Liver (tissue), 9 donors: ENCODE results near the gene HYAL3. TPM values are rescaled to one million over a fixed set of nuclear protein-coding genes. Genes with fewer than 3 reads are reported as not detected.

Experiments used
- DNase-seq: peaks from one replicate; pipeline ENCODE4 v3.0.0-alpha.2; 2017; ENCODE audit warnings: low spot score
- H3K27ac ChIP-seq, 2 donors: one replicate each; pipeline ENCODE4 v1.7.0; 2013; ENCODE audit warnings: inconsistent platforms in 2 of 2, low read length in 2 of 2, control low read depth in 1 of 2, low read depth in 1 of 2, mild to moderate bottlenecking in 1 of 2
- H3K27me3 ChIP-seq, 4 donors: one replicate each; pipeline versions ENCODE4 v1.6.1 to v1.7.0; 2013; ENCODE audit warnings: low read length in 3 of 4, inconsistent platforms in 1 of 4, mild to moderate bottlenecking in 1 of 4, moderate library complexity in 1 of 4; ENCODE audit not compliant: control insufficient read depth in 4 of 4, insufficient read depth in 4 of 4
- H3K36me3 ChIP-seq, 4 donors: one replicate each; pipeline versions ENCODE4 v1.6.1 to v1.7.0; 2013; ENCODE audit warnings: low read length in 3 of 4, mild to moderate bottlenecking in 3 of 4, low read depth in 1 of 4, moderate library complexity in 1 of 4; ENCODE audit not compliant: control insufficient read depth in 4 of 4, insufficient read depth in 3 of 4
- H3K4me1 ChIP-seq, 4 donors: one replicate each; pipeline versions ENCODE4 v1.6.1 to v1.7.0; 2013; ENCODE audit warnings: low read length in 3 of 4, mild to moderate bottlenecking in 3 of 4, moderate library complexity in 1 of 4; ENCODE audit not compliant: control insufficient read depth in 4 of 4, insufficient read depth in 4 of 4
- H3K4me3 ChIP-seq, 3 donors: one replicate each; pipeline versions ENCODE4 v1.6.1 to v1.7.0; 2013; ENCODE audit warnings: low read length in 3 of 3, control low read depth in 1 of 3, low read depth in 1 of 3, mild to moderate bottlenecking in 1 of 3
- H3K9ac ChIP-seq, 2 donors: one replicate each; pipeline ENCODE4 v1.7.0; 2013; ENCODE audit warnings: low read length in 2 of 2, mild to moderate bottlenecking in 2 of 2, moderate library complexity in 2 of 2, control low read depth in 1 of 2, low read depth in 1 of 2
- H3K9me3 ChIP-seq, 4 donors: one replicate each; pipeline versions ENCODE4 v1.6.1 to v1.7.0; 2013; ENCODE audit warnings: low read length in 3 of 4; ENCODE audit not compliant: control insufficient read depth in 4 of 4
- CTCF ChIP-seq: fragments of 150-350 bp; IDR thresholded peaks from 2 replicates; pipeline ENCODE4 v1.5.1; 2017; ENCODE audit warnings: improper control_type of control experiment, low read depth, low read length; ENCODE audit not compliant: missing input control
- EGR1 ChIP-seq, 2 donors: IDR thresholded peaks; 2 replicates each; pipeline ENCODE4 v1.6.1; 2016 to 2018; ENCODE audit warnings: antibody characterized with exemption in 2 of 2, low read depth in 2 of 2
- FOXA1 ChIP-seq: IDR thresholded peaks from 2 replicates; pipeline ENCODE4 v1.6.1; 2016; ENCODE audit warnings: antibody characterized with exemption
- FOXA2 ChIP-seq: IDR thresholded peaks from 2 replicates; pipeline ENCODE4 v1.6.1; 2016; ENCODE audit warnings: antibody characterized with exemption
- GABPA ChIP-seq, 2 donors: IDR thresholded peaks in 1 of 2; conservative IDR thresholded peaks in 1 of 2; 2 replicates each; pipeline ENCODE4 v1.6.1; 2016; ENCODE audit warnings: antibody characterized with exemption in 2 of 2, mild to moderate bottlenecking in 1 of 2, moderate library complexity in 1 of 2
- HNF4A ChIP-seq, 2 donors: conservative IDR thresholded peaks; 2 replicates each; pipeline ENCODE4 v1.6.1; 2016; ENCODE audit warnings: antibody characterized with exemption in 2 of 2, mild to moderate bottlenecking in 2 of 2
- HNF4G ChIP-seq: IDR thresholded peaks from 2 replicates; pipeline ENCODE4 v1.6.1; 2016; ENCODE audit warnings: antibody characterized with exemption
- JUND ChIP-seq, 2 donors: IDR thresholded peaks; 2 replicates each; pipeline ENCODE4 v1.6.1; 2016; ENCODE audit warnings: antibody characterized with exemption in 2 of 2
- MAX ChIP-seq: IDR thresholded peaks from 2 replicates; pipeline ENCODE4 v1.6.1; 2016; ENCODE audit warnings: antibody characterized with exemption
- NR2F2 ChIP-seq: IDR thresholded peaks from 2 replicates; pipeline ENCODE4 v1.6.1; 2016; ENCODE audit warnings: antibody characterized with exemption
- RAD21 ChIP-seq, 2 donors: IDR thresholded peaks; 2 replicates each; pipeline ENCODE4 v1.6.1; 2016; ENCODE audit warnings: antibody characterized with exemption in 2 of 2, mild to moderate bottlenecking in 2 of 2
- RXRA ChIP-seq, 2 donors: IDR thresholded peaks; 2 replicates each; pipeline ENCODE4 v1.6.1; 2017 to 2018; ENCODE audit warnings: antibody characterized with exemption in 2 of 2, mild to moderate bottlenecking in 1 of 2
- SP1 ChIP-seq: IDR thresholded peaks from 2 replicates; pipeline ENCODE4 v1.6.1; 2018; ENCODE audit warnings: antibody characterized with exemption, mild to moderate bottlenecking
- TAF1 ChIP-seq: conservative IDR thresholded peaks from 2 replicates; pipeline ENCODE4 v1.6.1; 2016; ENCODE audit warnings: antibody characterized with exemption, mild to moderate bottlenecking
- YY1 ChIP-seq: IDR thresholded peaks from 2 replicates; pipeline ENCODE4 v1.6.1; 2016; ENCODE audit warnings: antibody characterized with exemption, mild to moderate bottlenecking
- WGBS: extraction: QIAGEN DNeasy Blood & Tissue Kit; methylation state at CpG from one replicate; pipeline ENCODE4 v1.1.7; 2013; 5-methylcytosine and 5-hydroxymethylcytosine counted together
- polyA plus RNA-seq, 2 donors: library from polyadenylated mRNA; stranded (reverse) in 1 of 2; unstranded in 1 of 2; fragments of 200-250 nt in 1 of 2; fragments of >200 nt in 1 of 2; fragmentation: Nextera tagmentation in 1 of 2; extraction: Ambion mirVana in 1 of 2; gene quantifications; one replicate each; pipeline versions ENCODE4 v1.2.1 to v1.2.3, GENCODE V29; 2013 to 2015
- total RNA-seq, 2 donors: library from RNA; depleted of rRNA; stranded (reverse); fragments of >200 nt; gene quantifications; one replicate each; pipeline ENCODE4 v1.2.3, GENCODE V29; 2014
- TF ChIP-seq, protein P1 (sequence below): IDR thresholded peaks from 2 replicates; pipeline ENCODE4 v1.6.1; 2016; ENCODE audit warnings: antibody characterized with exemption
- TF ChIP-seq, protein P2 (sequence below): IDR thresholded peaks from 2 replicates; pipeline ENCODE4 v1.6.1; 2016; ENCODE audit warnings: antibody characterized with exemption
- TF ChIP-seq, protein P3 (sequence below): IDR thresholded peaks from 2 replicates; pipeline ENCODE4 v1.6.1; 2016; ENCODE audit warnings: antibody characterized with exemption, mild to moderate bottlenecking
- donor health status: healthy.
- donor health status: healthy.
- donor health status: healthy.
- donor health status: healthy.
- donor health status: healthy.

HYAL3 gene
- total and polyA plus RNA-seq, 4 donors: 1.8 to 6.6 (median 2.0) TPM

GRCh38 chr3:50296721-50297383 is 2.4 kb downstream of the HYAL3 start:
- Histone ChIP-seq H3K27ac (no peak overlapping the region), H3K36me3 (peaks cover 0 to 3% (median 0%) of the 10 kb centered on the region in 4 donors), H3K9ac (no peak overlapping the region), H3K4me3 (no peak overlapping the region), H3K4me1 (peaks cover 12 to 43% (median 34%) of the 10 kb centered on the region in 4 donors), H3K9me3 (no peaks in the 10 kb centered on the region), H3K27me3 (no peaks in the 10 kb centered on the region)
- no peak for DNase-seq
- TF ChIP-seq NR2F2 (no peak), HNF4G (no peak), HNF4A (conservative IDR thresholded peaks at IDR 0.05) (no peak), MAX (no peak), TAF1 (no peak), JUND (IDR thresholded peaks at IDR 0.05) (no peak), RXRA (IDR thresholded peaks at IDR 0.05) (no peak), YY1 (no peak), RAD21 (IDR thresholded peaks at IDR 0.05) (no peak)
- TF ChIP-seq, protein P1, sequence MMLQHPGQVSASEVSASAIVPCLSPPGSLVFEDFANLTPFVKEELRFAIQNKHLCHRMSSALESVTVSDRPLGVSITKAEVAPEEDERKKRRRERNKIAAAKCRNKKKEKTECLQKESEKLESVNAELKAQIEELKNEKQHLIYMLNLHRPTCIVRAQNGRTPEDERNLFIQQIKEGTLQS: no peak
- TF ChIP-seq, protein P2, sequence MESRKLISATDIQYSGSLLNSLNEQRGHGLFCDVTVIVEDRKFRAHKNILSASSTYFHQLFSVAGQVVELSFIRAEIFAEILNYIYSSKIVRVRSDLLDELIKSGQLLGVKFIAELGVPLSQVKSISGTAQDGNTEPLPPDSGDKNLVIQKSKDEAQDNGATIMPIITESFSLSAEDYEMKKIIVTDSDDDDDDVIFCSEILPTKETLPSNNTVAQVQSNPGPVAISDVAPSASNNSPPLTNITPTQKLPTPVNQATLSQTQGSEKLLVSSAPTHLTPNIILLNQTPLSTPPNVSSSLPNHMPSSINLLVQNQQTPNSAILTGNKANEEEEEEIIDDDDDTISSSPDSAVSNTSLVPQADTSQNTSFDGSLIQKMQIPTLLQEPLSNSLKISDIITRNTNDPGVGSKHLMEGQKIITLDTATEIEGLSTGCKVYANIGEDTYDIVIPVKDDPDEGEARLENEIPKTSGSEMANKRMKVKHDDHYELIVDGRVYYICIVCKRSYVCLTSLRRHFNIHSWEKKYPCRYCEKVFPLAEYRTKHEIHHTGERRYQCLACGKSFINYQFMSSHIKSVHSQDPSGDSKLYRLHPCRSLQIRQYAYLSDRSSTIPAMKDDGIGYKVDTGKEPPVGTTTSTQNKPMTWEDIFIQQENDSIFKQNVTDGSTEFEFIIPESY: no peak
- 95% methylated on average over 18 of the region's 18 CpGs for WGBS

DNA sequence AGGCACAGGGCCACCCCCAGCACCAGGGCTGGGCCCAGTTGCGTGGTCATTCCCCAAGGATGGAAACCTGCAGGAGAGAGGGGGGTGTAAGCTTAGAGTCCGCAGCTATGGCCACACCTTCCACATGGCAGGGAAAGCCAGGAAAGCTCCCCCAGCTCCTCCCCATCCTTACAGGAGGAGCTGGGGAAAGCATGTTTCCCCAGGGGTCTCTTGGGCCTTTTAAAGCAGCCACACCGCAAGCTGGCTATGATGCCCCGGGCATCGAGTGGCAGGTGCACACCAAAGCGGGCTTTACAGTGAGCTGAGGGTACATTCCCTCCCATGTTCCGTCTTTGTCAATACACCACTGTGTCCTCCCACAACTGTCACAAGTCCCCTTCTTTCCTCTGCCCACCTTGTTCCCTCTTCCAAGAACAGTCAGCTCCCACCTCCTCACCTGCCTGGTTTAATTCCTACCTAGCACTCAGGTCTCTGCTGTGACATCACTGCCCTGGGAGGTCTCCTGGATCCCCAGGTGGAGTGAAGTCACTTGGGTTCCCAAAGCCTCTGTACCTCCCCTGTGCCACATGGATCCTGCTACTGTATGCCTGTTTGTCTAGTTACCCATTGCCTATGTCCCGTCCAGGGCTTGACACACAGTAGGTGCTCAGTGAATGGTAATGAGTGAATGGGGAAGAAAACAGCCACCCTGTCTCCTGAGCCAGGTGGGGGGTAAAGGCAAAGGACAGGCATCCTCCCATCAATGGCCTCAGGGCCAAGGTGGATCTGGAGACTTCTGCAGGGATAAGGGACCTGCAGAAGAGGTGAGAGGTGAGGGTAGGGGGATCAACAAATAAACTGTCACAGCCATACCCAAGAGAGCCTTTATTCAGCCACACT is 3.4 kb downstream of the HYAL3 start:
- 93% methylated on average over 8 of the region's 8 CpGs for WGBS
- Histone ChIP-seq H3K9ac (no peak overlapping the region), H3K9me3 (no peaks in the 10 kb centered on the region), H3K36me3 (peaks cover 0 to 3% (median 0%) of the 10 kb centered on the region in 4 donors), H3K27ac (no peak overlapping the region), H3K27me3 (no peaks in the 10 kb centered on the region), H3K4me3 (no peak overlapping the region), H3K4me1 (peaks cover 10 to 44% (median 35%) of the 10 kb centered on the region in 4 donors)
- DNase-seq: no peak
- TF ChIP-seq, protein P2: no peak
- TF ChIP-seq MAX (no peak), CTCF (no peak), FOXA2 (no peak), TAF1 (no peak), HNF4A (conservative IDR thresholded peaks at IDR 0.05) (no peak), RAD21 (IDR thresholded peaks at IDR 0.05) (no peak), NR2F2 (no peak), EGR1 (IDR thresholded peaks at IDR 0.05; ENCODE audit: low read depth in 2 of 2) (no peak), GABPA (IDR thresholded peaks at IDR 0.05 in 1 of 2, conservative IDR thresholded peaks at IDR 0.05 in 1 of 2) (no peak), RXRA (IDR thresholded peaks at IDR 0.05) (no peak), FOXA1 (no peak), SP1 (no peak), JUND (IDR thresholded peaks at IDR 0.05) (no peak), HNF4G (no peak), YY1 (no peak)
- TF ChIP-seq, protein P3, sequence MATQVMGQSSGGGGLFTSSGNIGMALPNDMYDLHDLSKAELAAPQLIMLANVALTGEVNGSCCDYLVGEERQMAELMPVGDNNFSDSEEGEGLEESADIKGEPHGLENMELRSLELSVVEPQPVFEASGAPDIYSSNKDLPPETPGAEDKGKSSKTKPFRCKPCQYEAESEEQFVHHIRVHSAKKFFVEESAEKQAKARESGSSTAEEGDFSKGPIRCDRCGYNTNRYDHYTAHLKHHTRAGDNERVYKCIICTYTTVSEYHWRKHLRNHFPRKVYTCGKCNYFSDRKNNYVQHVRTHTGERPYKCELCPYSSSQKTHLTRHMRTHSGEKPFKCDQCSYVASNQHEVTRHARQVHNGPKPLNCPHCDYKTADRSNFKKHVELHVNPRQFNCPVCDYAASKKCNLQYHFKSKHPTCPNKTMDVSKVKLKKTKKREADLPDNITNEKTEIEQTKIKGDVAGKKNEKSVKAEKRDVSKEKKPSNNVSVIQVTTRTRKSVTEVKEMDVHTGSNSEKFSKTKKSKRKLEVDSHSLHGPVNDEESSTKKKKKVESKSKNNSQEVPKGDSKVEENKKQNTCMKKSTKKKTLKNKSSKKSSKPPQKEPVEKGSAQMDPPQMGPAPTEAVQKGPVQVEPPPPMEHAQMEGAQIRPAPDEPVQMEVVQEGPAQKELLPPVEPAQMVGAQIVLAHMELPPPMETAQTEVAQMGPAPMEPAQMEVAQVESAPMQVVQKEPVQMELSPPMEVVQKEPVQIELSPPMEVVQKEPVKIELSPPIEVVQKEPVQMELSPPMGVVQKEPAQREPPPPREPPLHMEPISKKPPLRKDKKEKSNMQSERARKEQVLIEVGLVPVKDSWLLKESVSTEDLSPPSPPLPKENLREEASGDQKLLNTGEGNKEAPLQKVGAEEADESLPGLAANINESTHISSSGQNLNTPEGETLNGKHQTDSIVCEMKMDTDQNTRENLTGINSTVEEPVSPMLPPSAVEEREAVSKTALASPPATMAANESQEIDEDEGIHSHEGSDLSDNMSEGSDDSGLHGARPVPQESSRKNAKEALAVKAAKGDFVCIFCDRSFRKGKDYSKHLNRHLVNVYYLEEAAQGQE: no peak
- TF ChIP-seq, protein P1: no peak
